ENCODE data around the gene GSG1. TPM values are rescaled to one million over a fixed set of nuclear protein-coding genes. Genes with fewer than 3 reads are reported as not detected.
"Not testable (repeated sequence)": the region's sequence is repeated elsewhere in the genome, so short reads cannot be mapped to it uniquely, and the experiment has no call there.

Gene GSG1
- total RNA-seq, 4 donors from 2014 or later, result not detected

GRCh38 chr12:13066459-13066858, 37.0 kb downstream of the GSG1 start:
- TF ChIP-seq EP300 (IDR thresholded peaks at IDR 0.05), result no peak
- ATAC-seq, result no peak
- Histone ChIP-seq H3K4me1 (no peaks in the 10 kb centered on the region), H3K36me3 (peaks cover 0 to 68% of the 10 kb centered on the region in 2 donors), H3K27me3 (no peaks in the 10 kb centered on the region), H3K27ac (no peak overlapping the region), H3K4me3 (no peak overlapping the region), H3K9me3 (no peaks in the 10 kb centered on the region)
- WGBS, 2 donors (ENCODE audit: low coverage in 1 of 2), result 100% methylated on average over 1 to 2 of the region's 7 CpGs

GRCh38 chr12:13066014-13066413, 37.5 kb downstream of the GSG1 start:
- H3K36me3 ChIP-seq, result peaks cover 0 to 68% of the 10 kb centered on the region in 2 donors
- H3K4me3 ChIP-seq, result no peak overlapping the region
- no peak for ATAC-seq
- WGBS, 2 donors (ENCODE audit: low coverage in 1 of 2), result 17% methylated on average over 2 of the region's 2 CpGs; no CpG with 5 or more reads in 1 of the 2 donors
- no peaks in the 10 kb centered on the region for H3K4me1 ChIP-seq
- H3K27ac ChIP-seq, result no peak overlapping the region
- no peaks in the 10 kb centered on the region for H3K9me3 ChIP-seq
- no peak for TF ChIP-seq EP300 (IDR thresholded peaks at IDR 0.05)
- no peak for TF ChIP-seq POLR2AphosphoS5 (IDR thresholded peaks at IDR 0.05)
- no peak for TF ChIP-seq CTCF (IDR thresholded peaks at IDR 0.05)
- H3K27me3 ChIP-seq, result no peaks in the 10 kb centered on the region

- 90 to 100% methylated on average over 3 to 5 of the region's 5 CpGs for WGBS, 2 donors (ENCODE audit: low coverage in 1 of 2)
- Histone ChIP-seq H3K4me3 (no peak overlapping the region), H3K9me3 (no peaks in the 10 kb centered on the region), H3K36me3 (peaks cover 0 to 62% of the 10 kb centered on the region in 2 donors), H3K27me3 (no peaks in the 10 kb centered on the region), H3K4me1 (no peaks in the 10 kb centered on the region), H3K27ac (no peak overlapping the region)
- TF ChIP-seq POLR2AphosphoS5 (IDR thresholded peaks at IDR 0.05) (no peak), EP300 (IDR thresholded peaks at IDR 0.05) (no peak), POLR2A (IDR thresholded peaks at IDR 0.05) (no peak), CTCF (IDR thresholded peaks at IDR 0.05) (no peak)
- no peak for ATAC-seq
Measured at GRCh38 chr12:13062669-13063068, 40.8 kb downstream of the GSG1 start.

- TF ChIP-seq POLR2A (IDR thresholded peaks at IDR 0.05) (no peak), CTCF (IDR thresholded peaks at IDR 0.05) (no peak), EP300 (IDR thresholded peaks at IDR 0.05) (no peak), POLR2AphosphoS5 (IDR thresholded peaks at IDR 0.05) (no peak)
- H3K36me3 ChIP-seq, result peaks cover 0 to 52% of the 10 kb centered on the region in 2 donors
- 78 to 94% methylated on average over 3 to 4 of the region's 5 CpGs for WGBS, 2 donors (ENCODE audit: low coverage in 1 of 2)
- no peaks in the 10 kb centered on the region for H3K27me3 ChIP-seq
- no peak overlapping the region for H3K27ac ChIP-seq
- no peaks in the 10 kb centered on the region for H3K9me3 ChIP-seq
- no peak for ATAC-seq
- no peak overlapping the region for H3K4me3 ChIP-seq
- H3K4me1 ChIP-seq, result no peaks in the 10 kb centered on the region
Measured at GRCh38 chr12:13061377-13061776, 42.1 kb downstream of the GSG1 start.

- no peaks in the 10 kb centered on the region for H3K27me3 ChIP-seq
- TF ChIP-seq CTCF (IDR thresholded peaks at IDR 0.05) (no peak), POLR2A (IDR thresholded peaks at IDR 0.05) (no peak), POLR2AphosphoS5 (IDR thresholded peaks at IDR 0.05) (no peak), EP300 (IDR thresholded peaks at IDR 0.05) (no peak)
- H3K4me3 ChIP-seq, result no peak overlapping the region
- no peaks in the 10 kb centered on the region for H3K4me1 ChIP-seq
- 90 to 95% methylated on average over 2 of the region's 2 CpGs for WGBS, 2 donors (ENCODE audit: low coverage in 1 of 2)
- ATAC-seq, result no peak
- peaks cover 0 to 58% of the 10 kb centered on the region in 2 donors for H3K36me3 ChIP-seq
- no peaks in the 10 kb centered on the region for H3K9me3 ChIP-seq
- no peak overlapping the region for H3K27ac ChIP-seq
Measured at GRCh38 chr12:13060581-13060980, 42.9 kb downstream of the GSG1 start.

- ATAC-seq, H3K27ac ChIP-seq, H3K9me3 ChIP-seq, H3K4me3 ChIP-seq, H3K27me3 ChIP-seq: not testable (repeated sequence)
- 85 to 97% methylated on average over 3 to 6 of the region's 6 CpGs for WGBS, 2 donors (ENCODE audit: low coverage in 1 of 2)
- H3K4me1 ChIP-seq, result peaks cover 0 to 19% (median 3%) of the 10 kb centered on the region in 3 donors
- H3K36me3 ChIP-seq, result peaks cover 0 to 16% of the 10 kb centered on the region in 2 donors
Measured at GRCh38 chr12:13053617-13054016, 49.9 kb downstream of the GSG1 start.
